K562 (cell line): ENCODE data around the gene ENDOD1. TPM values are rescaled to one million over a fixed set of nuclear protein-coding genes. Genes with fewer than 3 reads are reported as not detected.

Experiments used
- ARID1B ChIP-seq: fragments of 450-650 bp; IDR thresholded peaks from 2 replicates; pipeline ENCODE4 v1.6.1; 2016; ENCODE audit warnings: antibody characterized with exemption, mild to moderate bottlenecking, inconsistent platforms
- BCOR ChIP-seq: fragments of 450-650 bp; IDR thresholded peaks from 2 replicates; pipeline ENCODE4 v1.6.1; 2016
- CBFB ChIP-seq: sonication (generic); formaldehyde crosslinking; IDR thresholded peaks from 2 replicates; pipeline ENCODE4 v1.4.0; 2020; ENCODE audit warnings: mild to moderate bottlenecking, missing genetic modification reagents
- FOXP1 ChIP-seq: sonication (generic); formaldehyde crosslinking; IDR thresholded peaks from 2 replicates; pipeline ENCODE4 v1.8.0; 2022; ENCODE audit warnings: mild to moderate bottlenecking, missing genetic modification reagents
- HDAC1 ChIP-seq, 2 experiments: fragments of 450-650 bp; IDR thresholded peaks; 2 replicates each; pipeline ENCODE4 v1.6.1; 2016 to 2017; ENCODE audit warnings: inconsistent platforms in 1 of 2, mild to moderate bottlenecking in 1 of 2, moderate library complexity in 1 of 2
- HEY1 ChIP-seq: fragments of 250-450 bp; sonication (Bioruptor Pico); IDR thresholded peaks from 2 replicates; pipeline ENCODE4 v1.5.0; 2020; ENCODE audit warnings: mild to moderate bottlenecking, moderate library complexity, borderline replicate concordance
- KDM5B ChIP-seq: fragments of 200-600 bp; sonication (generic); IDR thresholded peaks from 2 replicates; pipeline ENCODE4 v1.6.1; 2012; ENCODE audit warnings: low read depth, mild to moderate bottlenecking, moderate library complexity, low read length, control low read depth, inconsistent platforms; ENCODE audit not compliant: insufficient replicate concordance
- POLR3A ChIP-seq: IDR thresholded peaks from 2 replicates; pipeline ENCODE4 v1.6.1; 2011; ENCODE audit warnings: borderline replicate concordance, mild to moderate bottlenecking, moderate library complexity; ENCODE audit not compliant: insufficient read length, insufficient read depth; ENCODE audit errors: extremely low read depth
- POLR3G ChIP-seq: IDR thresholded peaks from 2 replicates; pipeline ENCODE4 v1.6.1; 2011; ENCODE audit not compliant: insufficient read length, insufficient replicate concordance; ENCODE audit errors: extremely low read depth
- SMARCA4 ChIP-seq: fragments of 450-650 bp; IDR thresholded peaks from 2 replicates; pipeline ENCODE4 v1.6.1; 2016
- TEAD1 ChIP-seq, 2 experiments: fragments of 450-650 bp in 1 of 2; sonication (generic) in 1 of 2; formaldehyde crosslinking; IDR thresholded peaks; 2 replicates each; pipeline versions ENCODE4 v1.4.0 to v1.8.0; 2020 to 2022; ENCODE audit warnings: mild to moderate bottlenecking in 2 of 2, missing genetic modification reagents in 1 of 2
- TEAD2 ChIP-seq: fragments of 450-650 bp; IDR thresholded peaks from 2 replicates; pipeline ENCODE4 v1.6.1; 2016; ENCODE audit warnings: missing genetic modification characterization, control low read depth, missing compliant biosample characterization
- TGIF2 ChIP-seq: sonication (generic); formaldehyde crosslinking; IDR thresholded peaks from 2 replicates; pipeline ENCODE4 v1.8.1; 2022; ENCODE audit warnings: mild to moderate bottlenecking, missing genetic modification reagents, moderate library complexity
- ZNF143 ChIP-seq: sonication (generic); formaldehyde crosslinking; IDR thresholded peaks from 2 replicates; pipeline ENCODE4 v1.9.0; 2022; ENCODE audit warnings: mild to moderate bottlenecking, missing genetic modification reagents
- ZNF586 ChIP-seq: fragments of 450-650 bp; formaldehyde crosslinking; conservative IDR thresholded peaks from 2 replicates; pipeline ENCODE4 v1.4.0; 2020; ENCODE audit warnings: mild to moderate bottlenecking, moderate library complexity
- polyA plus RNA-seq, 8 experiments: library from polyadenylated mRNA; depleted of rRNA in 4 of 8; stranded (reverse) in 5 of 8; unstranded in 3 of 8; fragments of >200 nt; fragmentation: Nextera tagmentation in 2 of 8; fragmentation: Illumina TruSeq in 1 of 8; extraction: Ambion mirVana in 2 of 8; extraction: Trizol in 1 of 8; gene quantifications; 2 replicates each; pipeline versions ENCODE4 v1.2.1 to v1.2.3, GENCODE V29; 2011 to 2014; ENCODE audit warnings: inconsistent platforms in 1 of 8, missing spikeins in 1 of 8
- total RNA-seq, 7 experiments: library from RNA; depleted of rRNA in 6 of 7; stranded (reverse); fragments of >200 nt in 6 of 7; fragmentation: Illumina TruSeq in 2 of 7; extraction: Trizol in 2 of 7; gene quantifications; 2 replicates each; pipeline versions ENCODE4 v1.2.1 to v1.2.3, GENCODE V29; 2011 to 2021; ENCODE audit warnings: low replicate concordance in 1 of 7
- TF ChIP-seq, protein P1 (sequence below): fragments of 150-350 bp; conservative IDR thresholded peaks from 2 replicates; pipeline ENCODE4 v1.6.1; 2014; ENCODE audit warnings: low read length
- TF ChIP-seq, protein P2 (sequence below): IDR thresholded peaks from 3 replicates; pipeline ENCODE4 v1.6.1; 2011; ENCODE audit warnings: borderline replicate concordance, mild to moderate bottlenecking, moderate library complexity; ENCODE audit not compliant: insufficient read length; ENCODE audit errors: extremely low read depth

The ENDOD1 gene
- total and polyA plus RNA-seq, 9 of the 15 experiments (the other 6 are each of a cell fraction or from before 2014, with no cell fraction given) = 4.2 to 11.8 (median 9.3) TPM

DNA sequence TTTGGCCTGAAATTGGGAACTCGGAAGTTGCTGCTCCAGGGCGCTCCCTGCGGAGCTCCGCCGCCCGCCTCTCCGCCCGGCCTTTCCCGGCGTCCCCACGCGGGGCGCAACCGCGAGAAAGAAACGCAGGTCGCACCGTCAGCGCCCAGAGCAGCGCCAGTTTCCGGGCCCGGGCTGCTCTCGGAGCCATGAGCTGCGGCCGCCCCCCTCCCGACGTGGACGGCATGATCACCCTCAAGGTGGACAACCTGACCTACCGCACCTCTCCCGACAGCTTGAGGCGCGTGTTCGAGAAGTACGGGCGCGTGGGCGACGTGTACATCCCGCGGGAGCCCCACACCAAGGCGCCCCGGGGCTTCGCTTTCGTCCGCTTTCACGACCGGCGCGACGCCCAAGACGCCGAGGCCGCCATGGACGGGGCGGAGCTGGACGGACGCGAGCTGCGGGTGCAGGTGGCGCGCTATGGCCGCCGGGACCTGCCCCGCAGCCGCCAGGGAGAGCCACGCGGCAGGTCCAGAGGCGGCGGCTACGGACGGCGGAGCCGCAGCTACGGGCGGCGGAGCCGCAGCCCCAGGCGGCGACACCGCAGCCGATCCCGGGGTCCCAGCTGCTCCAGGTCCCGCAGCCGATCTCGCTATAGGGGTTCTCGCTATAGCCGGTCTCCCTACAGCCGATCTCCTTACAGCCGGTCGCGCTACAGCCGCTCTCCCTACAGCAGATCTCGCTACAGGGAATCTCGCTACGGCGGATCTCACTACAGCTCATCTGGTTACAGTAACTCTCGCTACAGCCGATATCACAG lies 22.4 kb upstream of the ENDOD1 start (continued):
- peak in 1 of 2 experiments; percentile 45; a peak in 2 of 4 replicates for TF ChIP-seq HDAC1 (IDR thresholded peaks at IDR 0.05)
- peak; percentile 55; the same call in 1 of the 2 replicates for TF ChIP-seq CBFB (CRISPR knock-in tag)
- 0 out of 2 replicates have a peak, but pooled peaks have one; percentile 7 for TF ChIP-seq BCOR
- TF ChIP-seq FOXP1 (CRISPR knock-in tag) = peak; percentile 65
- TF ChIP-seq, protein P1, sequence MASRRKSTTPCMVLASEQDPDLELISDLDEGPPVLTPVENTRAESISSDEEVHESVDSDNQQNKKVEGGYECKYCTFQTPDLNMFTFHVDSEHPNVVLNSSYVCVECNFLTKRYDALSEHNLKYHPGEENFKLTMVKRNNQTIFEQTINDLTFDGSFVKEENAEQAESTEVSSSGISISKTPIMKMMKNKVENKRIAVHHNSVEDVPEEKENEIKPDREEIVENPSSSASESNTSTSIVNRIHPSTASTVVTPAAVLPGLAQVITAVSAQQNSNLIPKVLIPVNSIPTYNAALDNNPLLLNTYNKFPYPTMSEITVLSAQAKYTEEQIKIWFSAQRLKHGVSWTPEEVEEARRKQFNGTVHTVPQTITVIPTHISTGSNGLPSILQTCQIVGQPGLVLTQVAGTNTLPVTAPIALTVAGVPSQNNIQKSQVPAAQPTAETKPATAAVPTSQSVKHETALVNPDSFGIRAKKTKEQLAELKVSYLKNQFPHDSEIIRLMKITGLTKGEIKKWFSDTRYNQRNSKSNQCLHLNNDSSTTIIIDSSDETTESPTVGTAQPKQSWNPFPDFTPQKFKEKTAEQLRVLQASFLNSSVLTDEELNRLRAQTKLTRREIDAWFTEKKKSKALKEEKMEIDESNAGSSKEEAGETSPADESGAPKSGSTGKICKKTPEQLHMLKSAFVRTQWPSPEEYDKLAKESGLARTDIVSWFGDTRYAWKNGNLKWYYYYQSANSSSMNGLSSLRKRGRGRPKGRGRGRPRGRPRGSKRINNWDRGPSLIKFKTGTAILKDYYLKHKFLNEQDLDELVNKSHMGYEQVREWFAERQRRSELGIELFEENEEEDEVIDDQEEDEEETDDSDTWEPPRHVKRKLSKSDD = no peak
- TF ChIP-seq TEAD1 (CRISPR knock-in tag; IDR thresholded peaks at IDR 0.05) = peak in 1 of 2 experiments; percentile 44; a peak in 1 of 4 replicates
- TF ChIP-seq POLR3A = no peak
- 0 out of 2 replicates have a peak, but pooled peaks have one; percentile 28 for TF ChIP-seq ARID1B
- no peak for TF ChIP-seq ZNF586 (CRISPR knock-in tag)
- TF ChIP-seq TGIF2 (CRISPR knock-in tag) = 0 out of 2 replicates have a peak, but pooled peaks have one; percentile 52
- no peak for TF ChIP-seq SMARCA4
- TF ChIP-seq, protein P2, sequence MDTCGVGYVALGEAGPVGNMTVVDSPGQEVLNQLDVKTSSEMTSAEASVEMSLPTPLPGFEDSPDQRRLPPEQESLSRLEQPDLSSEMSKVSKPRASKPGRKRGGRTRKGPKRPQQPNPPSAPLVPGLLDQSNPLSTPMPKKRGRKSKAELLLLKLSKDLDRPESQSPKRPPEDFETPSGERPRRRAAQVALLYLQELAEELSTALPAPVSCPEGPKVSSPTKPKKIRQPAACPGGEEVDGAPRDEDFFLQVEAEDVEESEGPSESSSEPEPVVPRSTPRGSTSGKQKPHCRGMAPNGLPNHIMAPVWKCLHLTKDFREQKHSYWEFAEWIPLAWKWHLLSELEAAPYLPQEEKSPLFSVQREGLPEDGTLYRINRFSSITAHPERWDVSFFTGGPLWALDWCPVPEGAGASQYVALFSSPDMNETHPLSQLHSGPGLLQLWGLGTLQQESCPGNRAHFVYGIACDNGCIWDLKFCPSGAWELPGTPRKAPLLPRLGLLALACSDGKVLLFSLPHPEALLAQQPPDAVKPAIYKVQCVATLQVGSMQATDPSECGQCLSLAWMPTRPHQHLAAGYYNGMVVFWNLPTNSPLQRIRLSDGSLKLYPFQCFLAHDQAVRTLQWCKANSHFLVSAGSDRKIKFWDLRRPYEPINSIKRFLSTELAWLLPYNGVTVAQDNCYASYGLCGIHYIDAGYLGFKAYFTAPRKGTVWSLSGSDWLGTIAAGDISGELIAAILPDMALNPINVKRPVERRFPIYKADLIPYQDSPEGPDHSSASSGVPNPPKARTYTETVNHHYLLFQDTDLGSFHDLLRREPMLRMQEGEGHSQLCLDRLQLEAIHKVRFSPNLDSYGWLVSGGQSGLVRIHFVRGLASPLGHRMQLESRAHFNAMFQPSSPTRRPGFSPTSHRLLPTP = no peak
- TF ChIP-seq ZNF143 (CRISPR knock-in tag) = peak; percentile 34; the same call in 1 of the 2 replicates
- TF ChIP-seq HEY1 (CRISPR knock-in tag) = no peak
- TF ChIP-seq POLR3G = no peak
- TF ChIP-seq TEAD2 (tag) = no peak
- TF ChIP-seq KDM5B = peak; percentile 76
